Stimulated activated naive CD4-positive, alpha-beta T cell treated with Interleukin-2 at 50 U/mL for 16 hours (primary cell): ENCODE results near the gene MAGEA2B.
"Not testable (repeated sequence)": the region's sequence is repeated elsewhere in the genome, so short reads cannot be mapped to it uniquely, and the experiment has no call there.

ENCODE experiments used
- DNase-seq: peaks from one replicate; lab custom pipeline; 2025; lab: John Stamatoyannopoulos, UW

MAGEA2B gene, protein sequence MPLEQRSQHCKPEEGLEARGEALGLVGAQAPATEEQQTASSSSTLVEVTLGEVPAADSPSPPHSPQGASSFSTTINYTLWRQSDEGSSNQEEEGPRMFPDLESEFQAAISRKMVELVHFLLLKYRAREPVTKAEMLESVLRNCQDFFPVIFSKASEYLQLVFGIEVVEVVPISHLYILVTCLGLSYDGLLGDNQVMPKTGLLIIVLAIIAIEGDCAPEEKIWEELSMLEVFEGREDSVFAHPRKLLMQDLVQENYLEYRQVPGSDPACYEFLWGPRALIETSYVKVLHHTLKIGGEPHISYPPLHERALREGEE

DNA sequence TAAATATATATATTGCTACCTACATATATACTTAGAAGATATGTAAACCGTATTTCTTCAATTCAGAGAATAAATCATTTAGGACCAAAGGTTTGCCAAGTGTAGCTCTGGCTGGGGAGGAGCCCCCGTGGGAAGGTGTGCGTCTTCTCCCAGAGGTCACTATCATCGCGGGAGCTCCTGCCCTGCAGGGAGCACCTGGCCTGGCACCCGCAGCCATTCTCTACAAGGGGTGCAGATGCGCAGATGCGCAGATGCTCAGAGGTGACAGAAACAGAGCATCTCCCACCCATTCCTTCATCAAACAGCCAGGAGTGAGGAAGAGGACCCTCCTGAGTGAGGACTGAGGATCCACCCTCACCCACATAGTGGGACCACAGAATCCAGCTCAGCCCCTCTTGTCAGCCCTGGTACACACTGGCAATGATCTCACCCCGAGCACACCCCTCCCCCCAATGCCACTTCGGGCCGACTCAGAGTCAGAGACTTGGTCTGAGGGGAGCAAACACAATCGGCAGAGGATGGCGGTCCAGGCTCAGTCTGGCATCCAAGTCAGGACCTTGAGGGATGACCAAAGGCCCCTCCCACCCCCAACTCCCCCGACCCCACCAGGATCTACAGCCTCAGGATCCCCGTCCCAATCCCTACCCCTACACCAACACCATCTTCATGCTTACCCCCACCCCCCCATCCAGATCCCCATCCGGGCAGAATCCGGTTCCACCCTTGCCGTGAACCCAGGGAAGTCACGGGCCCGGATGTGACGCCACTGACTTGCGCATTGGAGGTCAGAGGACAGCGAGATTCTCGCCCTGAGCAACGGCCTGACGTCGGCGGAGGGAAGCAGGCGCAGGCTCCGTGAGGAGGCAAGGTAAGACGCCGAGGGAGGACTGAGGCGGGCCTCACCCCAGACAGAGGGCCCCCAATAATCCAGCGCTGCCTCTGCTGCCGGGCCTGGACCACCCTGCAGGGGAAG is at the start of gene MAGEA2B:
Gene MAGEA2B, plus strand, starts transcription at position 814 of the 973 bp plus-strand sequence. CDS start 2,479 bp downstream, outside the sequence.
- DNase-seq = not testable (repeated sequence)

GRCh38 chrX:152674135-152674534 is 40.3 kb upstream of the MAGEA2B start:
- no peak for DNase-seq

DNA sequence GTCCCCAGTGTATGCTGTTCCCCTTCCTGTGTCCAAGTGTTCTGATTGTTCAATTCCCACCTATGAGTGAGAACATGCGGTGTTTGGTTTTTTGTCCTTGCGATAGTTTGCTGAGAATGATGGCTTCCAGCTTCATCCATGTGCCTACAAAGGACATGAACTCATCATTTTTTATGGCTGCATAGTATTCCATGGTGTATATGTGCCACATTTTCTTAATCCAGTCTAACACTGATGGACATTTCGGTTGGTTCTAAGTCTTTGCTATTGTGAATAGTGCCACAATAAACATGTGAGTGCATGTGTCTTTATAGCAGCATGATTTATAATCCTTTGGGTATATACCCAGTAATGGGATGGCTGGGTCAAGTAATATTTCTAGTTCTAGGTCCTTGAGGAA is 39.8 kb upstream of the MAGEA2B start:
- not testable (repeated sequence) for DNase-seq

GRCh38 chrX:152681012-152681411 is 33.4 kb upstream of the MAGEA2B start:
- DNase-seq = not testable (repeated sequence)

GRCh38 chrX:152697952-152698931 is 16.2 kb upstream of the MAGEA2B start, which contains the start of gene MAGEA3:
TSS of gene MAGEA3 (plus strand) at chrX:152698794. CDS start at chrX:152700833, 2,039 bp downstream.
- DNase-seq = not testable (repeated sequence)

GRCh38 chrX:152700390-152700789 is 14.0 kb upstream of the MAGEA2B start:
- DNase-seq = not testable (repeated sequence)

GRCh38 chrX:152706500-152706899 is 7.9 kb upstream of the MAGEA2B start:
- not testable (repeated sequence) for DNase-seq

GRCh38 chrX:152709173-152709572 is 5.3 kb upstream of the MAGEA2B start, which contains the start of gene CSAG2:
TSS of gene CSAG2 (minus strand) at chrX:152709273. CDS start at chrX:152709112, 161 bp downstream.
- not testable (repeated sequence) for DNase-seq

DNA sequence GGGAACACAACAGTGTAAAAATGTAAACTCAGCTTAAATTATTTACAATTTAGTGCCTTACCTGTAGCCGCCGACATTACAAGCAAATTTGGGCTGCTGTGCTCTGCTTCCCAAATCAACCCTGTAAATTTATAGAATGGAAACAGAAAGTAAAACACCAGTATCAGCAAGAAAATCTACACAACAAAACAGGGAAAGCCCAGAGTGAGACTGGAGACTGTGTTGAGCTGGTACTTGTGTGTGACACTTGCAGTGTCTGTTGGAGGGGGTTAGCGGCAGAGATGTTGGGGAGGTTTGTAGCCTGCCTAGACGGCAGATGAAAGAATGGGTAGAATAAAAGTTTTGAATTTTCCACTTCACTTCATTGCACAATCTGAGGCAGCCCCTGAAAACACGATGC is 1.2 kb upstream of the MAGEA2B start:
- DNase-seq = not testable (repeated sequence)

DNA sequence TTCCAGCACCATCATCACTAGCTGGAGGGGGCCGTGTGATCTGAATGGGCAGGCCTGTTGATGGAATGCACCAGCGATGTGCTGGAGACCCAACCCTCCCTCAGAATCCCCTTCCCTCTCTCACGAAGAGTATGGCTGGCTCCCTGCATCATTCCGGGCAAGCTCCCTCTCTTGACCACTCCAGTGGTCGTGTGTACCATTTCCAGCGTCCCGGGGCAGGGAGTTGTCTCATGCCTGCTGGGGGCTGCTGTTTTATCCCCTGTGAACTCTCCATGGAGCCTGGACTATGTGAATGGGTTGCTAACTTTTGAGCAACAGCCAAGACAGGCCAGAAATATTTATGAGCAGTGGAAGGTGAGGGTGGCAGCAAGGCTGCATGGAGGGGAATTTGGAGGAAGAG is 11.0 kb downstream of the MAGEA2B start:
- no peak for DNase-seq

- no peak for DNase-seq
Observed at GRCh38 chrX:152733261-152733975, 19.0 kb downstream of the MAGEA2B start, which contains the start of the genes CSAG1 and MAGEA12. TSS of gene CSAG1 (minus strand) at chrX:152733721. CDS start at chrX:152732460, 1,261 bp downstream. TSS of gene MAGEA12 (plus strand) at chrX:152733757. CDS start at chrX:152736162, 2,405 bp downstream.

DNA sequence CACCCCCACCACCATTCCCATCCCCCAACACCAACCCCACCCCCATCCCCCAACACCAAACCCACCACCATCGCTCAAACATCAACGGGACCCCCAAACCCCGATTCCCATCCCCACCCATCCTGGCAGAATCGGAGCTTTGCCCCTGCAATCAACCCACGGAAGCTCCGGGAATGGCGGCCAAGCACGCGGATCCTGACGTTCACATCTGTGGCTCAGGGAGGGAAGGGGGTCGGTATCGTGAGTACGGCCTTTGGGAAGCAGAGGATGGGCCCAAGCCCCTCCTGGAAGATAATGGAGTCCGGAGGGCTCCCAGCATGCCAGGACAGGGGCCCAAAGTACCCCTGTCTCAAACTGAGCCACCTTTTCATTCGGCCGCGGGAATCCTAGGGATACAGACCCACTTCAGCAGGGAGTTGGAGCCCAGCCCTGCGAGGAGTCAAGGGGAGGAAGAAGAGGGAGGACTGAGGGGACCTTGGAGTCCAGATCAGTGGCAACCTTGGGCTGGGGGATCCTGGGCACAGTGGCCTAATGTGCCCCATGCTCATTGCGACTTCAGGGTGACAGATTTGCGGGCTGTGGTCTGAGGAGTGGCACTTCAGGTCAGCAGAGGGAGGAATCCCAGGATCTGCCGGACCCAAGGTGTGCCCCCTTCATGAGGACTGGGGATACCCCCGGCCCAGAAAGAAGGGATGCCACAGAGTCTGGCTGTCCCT is 19.9 kb downstream of the MAGEA2B start:
- DNase-seq = not testable (repeated sequence)

DNA sequence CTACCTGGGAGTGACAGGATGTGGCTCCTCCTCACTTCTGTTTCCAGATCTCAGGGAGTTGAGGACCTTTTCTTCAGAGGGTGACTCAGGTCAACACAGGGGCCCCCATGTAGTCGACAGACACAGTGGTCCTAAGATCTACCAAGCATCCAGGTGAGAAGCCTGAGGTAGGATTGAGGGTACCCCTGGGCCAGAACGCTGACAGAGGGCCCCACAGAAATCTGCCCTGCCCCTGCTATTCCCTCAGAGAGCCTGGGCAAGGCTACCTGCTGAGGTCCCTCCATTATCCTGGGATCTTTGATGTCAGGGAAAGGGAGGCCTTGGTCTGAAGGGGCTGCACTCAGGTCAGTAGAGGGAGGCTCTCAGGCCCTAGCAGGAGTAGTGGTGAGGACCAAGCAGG is 20.7 kb downstream of the MAGEA2B start:
- no peak for DNase-seq

DNA sequence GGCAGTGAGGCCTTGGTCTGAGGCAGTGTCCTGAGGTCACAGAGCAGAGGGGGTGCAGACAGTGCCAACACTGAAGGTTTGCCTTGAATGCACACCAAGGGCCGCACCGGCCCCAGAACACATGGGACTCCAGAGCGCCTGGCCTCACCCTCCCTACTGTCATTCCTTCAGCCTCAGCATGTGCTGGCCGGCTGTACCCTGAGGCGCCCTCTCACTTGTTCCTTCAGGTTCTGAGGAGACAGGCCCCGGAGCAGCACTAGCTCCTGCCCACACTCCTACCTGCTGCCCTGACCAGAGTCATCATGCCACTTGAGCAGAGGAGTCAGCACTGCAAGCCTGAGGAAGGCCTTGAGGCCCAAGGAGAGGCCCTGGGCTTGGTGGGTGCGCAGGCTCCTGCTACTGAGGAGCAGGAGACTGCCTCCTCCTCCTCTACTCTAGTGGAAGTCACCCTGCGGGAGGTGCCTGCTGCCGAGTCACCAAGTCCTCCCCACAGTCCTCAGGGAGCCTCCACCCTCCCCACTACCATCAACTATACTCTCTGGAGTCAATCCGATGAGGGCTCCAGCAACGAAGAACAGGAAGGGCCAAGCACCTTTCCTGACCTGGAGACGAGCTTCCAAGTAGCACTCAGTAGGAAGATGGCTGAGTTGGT is 21.6 kb downstream of the MAGEA2B start:
- DNase-seq = no peak

- not testable (repeated sequence) for DNase-seq
Observed at GRCh38 chrX:152736528-152736927, 22.1 kb downstream of the MAGEA2B start.

GRCh38 chrX:152738560-152738959 is 24.1 kb downstream of the MAGEA2B start:
- DNase-seq = no peak

- DNase-seq = not testable (repeated sequence)
Observed at GRCh38 chrX:152753686-152754650, 39.5 kb downstream of the MAGEA2B start, which contains the start of gene MAGEA2. TSS of gene MAGEA2 (minus strand) at chrX:152753842. CDS start at chrX:152751363, 2,479 bp downstream.

GRCh38 chrX:152754871-152755270 is 40.4 kb downstream of the MAGEA2B start:
- DNase-seq = not testable (repeated sequence)
